ENCODE data around the gene USHBP1. TPM values are rescaled to one million over a fixed set of nuclear protein-coding genes. Genes with fewer than 3 reads are reported as not detected.

The USHBP1 gene
- total RNA-seq, 1 donor from 2014 or later, result 75.9 TPM

DNA sequence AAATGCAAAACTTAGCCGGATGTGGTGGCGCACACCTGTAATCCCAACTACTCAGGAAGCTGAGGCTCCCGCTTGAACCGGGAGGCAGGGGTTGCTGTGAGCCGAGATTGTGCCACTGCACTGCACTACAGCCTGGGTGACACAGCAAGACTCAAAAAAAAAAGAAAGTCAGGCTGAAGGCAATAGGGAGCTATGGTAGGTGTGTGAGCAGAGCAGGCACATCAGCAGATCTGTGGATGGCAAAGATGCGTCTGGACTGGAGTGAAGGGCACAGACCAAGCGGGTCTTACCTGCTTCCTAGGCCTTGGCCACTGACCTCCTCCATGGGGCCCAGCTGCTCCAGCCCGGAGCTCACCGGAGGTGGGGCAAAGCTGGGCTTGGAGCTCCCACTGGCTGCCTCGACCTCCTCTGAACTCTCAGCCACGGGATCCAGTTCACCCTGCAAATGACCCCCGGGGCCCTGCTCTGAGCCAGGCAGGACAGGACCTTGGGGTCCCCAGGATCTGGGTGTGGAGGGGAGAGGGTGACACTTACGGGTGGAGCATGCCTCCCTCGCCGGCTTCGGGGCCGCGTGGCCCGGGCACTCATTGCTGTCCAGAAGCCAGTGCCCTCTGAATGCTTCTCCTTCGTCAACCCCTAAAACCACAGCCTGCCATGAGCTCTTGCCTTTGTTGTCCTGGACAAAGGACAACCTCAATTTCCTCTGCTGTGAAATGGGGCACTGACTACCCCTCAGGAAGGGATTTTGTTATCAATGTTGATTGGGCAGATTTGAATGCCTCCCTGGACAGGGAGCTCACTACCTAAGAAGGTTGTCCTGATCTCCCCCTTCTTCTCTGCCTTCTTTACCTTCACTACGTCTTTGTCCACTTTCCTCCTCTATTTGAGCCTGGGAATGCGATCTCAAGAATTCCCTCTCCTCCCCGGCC, 569 bp downstream of the USHBP1 start:
- DNase-seq, result no peak

DNA sequence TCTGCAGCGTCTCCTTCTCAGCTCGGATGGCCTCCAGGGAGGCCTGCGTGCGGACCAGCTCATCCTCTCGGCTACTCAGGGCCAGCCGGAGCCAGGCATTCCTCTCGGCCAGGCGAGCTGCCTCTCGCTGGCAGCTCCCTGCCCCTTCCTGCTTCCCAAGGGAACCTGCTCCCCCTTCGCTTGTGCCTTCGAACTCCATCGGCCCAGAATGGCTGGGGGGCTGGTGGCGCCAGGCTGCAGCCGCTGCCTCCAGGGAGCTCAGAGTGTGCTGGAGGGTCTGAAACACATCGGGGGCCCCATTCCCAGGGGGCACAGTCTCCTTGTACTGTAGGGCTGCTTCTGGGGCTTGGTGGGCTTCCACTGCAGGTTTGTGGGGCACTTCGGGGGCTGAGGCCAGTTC, 2.0 kb downstream of the USHBP1 start:
- no peak for DNase-seq

DNA sequence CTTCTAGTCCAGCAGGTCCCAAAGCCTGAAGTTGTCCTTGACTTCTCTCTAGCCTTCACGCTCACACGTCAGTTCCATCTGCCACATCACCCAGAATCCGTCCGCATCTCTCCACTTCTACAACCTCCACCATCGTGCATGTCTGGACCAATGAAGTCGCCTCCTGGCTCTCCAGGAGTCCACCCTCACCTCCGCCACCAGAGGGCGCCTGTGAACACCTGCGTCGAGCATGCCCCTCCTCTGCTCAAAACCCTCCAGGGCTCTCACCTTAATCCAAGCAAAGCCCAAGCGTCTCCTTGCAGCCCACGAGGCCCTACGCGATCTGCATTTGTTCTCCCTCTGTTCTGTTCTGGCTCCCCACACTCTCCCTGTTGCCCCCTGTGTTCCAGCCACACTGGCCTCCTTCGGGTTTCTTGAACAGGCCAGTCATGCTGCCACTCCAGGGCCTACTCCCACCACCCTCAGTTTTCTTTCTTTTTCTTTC, 3.7 kb downstream of the USHBP1 start:
- peak; percentile 92 for DNase-seq

DNA sequence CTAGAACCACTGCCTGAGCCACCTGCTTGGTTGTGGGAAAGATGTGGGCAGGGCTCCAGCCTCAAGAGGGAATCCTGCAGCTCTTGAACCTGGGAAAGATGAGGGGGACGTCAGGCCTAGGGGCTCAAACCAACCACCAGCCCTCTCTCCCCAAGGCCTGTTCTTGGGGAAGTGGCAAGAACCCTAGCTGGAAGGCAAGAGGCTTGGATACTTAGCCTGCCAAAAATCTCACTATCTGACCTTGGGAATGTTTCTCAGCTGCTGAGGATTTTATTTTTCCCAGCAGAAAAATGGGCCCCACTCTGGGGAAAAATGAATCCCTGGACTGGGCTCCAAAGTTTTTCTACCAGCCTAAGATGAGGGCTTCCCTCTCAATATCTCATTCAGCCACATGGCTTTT, 4.6 kb downstream of the USHBP1 start:
- no peak for DNase-seq

DNA sequence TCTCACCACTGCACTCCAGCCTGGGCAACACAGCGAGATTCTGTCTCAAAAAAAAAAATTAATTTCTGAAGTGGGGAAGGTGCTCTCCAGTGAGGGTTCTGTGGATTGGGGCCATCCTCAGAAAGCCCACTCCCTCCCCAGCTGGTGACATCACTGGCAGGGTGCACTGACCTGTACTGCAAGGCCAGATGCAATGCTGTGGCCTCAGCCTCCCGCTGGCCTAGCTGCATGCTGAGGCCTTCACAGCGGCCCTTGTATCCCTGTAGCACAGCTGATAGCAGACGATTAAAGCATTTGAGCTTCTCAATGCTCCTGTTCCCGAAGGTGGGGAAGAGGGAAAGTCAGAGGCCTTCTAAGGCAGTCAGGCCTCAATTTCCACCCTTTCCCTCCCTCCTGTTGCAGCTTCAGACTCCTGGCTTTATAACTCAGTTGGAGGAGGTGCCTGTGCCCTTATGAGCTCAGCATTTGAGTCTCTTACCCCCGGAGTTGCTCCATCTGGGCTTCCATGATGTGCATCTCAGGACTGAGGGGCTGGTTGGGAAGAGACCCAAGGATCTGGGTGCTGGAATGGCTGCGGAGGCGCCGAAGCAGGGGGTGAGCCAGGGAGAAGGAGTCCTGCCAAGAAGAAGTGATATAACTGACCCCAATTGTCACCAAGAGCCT, 5.3 kb downstream of the USHBP1 start:
- DNase-seq, result no peak

DNA sequence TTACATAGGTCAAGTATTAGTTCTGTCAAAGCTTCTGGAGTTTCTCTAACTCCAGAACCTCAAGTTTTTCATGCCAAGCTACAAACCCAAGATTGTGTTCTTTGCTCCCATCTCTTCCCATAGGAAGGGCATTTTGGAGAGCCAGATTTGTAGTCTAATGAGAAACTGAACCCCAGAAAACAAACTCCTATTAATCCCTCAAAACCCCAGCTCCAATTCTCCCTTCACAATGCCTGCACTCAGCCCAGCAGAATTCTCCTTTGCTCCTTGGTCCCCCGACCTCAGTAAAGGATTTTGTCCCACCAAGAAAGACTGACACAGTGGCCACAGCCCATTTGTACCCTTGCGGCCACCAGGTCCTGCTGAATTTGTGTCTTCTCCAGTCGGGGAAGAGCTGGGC, 8.4 kb downstream of the USHBP1 start:
- DNase-seq, result no peak

DNA sequence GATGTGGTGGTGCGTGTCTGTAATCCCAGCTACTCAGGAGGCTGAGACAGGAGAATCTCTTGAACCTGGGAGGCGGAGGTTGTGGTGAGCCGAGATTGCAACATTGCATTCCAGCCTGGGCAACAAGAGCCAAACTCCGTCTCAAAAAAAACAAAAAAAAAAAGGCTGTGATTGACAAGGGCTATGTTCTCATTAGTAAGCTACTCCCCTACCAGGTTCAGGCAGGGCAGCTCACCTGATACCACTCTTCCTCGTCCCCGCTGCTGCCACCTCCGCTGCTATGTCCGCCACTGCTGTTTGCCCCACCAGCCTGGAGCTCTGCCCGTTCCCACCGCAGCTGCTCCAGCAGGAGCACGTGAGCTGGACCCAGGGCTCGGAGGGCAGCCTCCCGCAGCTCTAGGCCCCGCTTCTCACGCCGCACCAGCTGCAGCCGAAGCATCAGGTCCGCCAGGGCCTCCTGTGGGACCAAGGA, 9.4 kb downstream of the USHBP1 start:
- no peak for DNase-seq

DNA sequence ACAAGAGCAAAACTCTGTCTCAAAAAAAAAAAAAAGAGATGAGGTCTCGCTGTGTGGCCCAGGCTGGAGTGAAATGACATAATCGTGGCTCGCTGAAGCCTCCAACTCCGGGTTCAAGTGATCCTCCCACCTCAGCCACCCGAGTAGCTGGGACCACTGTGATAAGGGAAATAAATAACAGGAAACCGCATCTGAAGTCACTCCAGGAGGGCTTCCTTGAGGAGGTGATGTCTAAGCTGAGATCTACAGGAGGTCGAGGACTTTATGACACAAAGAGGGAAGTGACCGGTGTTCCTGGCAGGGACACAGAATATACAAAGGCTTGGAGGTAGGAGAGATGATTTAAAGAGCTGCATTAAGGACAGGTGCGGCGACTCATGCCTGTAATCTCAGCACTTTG, 9.9 kb downstream of the USHBP1 start:
- DNase-seq, result no peak

DNA sequence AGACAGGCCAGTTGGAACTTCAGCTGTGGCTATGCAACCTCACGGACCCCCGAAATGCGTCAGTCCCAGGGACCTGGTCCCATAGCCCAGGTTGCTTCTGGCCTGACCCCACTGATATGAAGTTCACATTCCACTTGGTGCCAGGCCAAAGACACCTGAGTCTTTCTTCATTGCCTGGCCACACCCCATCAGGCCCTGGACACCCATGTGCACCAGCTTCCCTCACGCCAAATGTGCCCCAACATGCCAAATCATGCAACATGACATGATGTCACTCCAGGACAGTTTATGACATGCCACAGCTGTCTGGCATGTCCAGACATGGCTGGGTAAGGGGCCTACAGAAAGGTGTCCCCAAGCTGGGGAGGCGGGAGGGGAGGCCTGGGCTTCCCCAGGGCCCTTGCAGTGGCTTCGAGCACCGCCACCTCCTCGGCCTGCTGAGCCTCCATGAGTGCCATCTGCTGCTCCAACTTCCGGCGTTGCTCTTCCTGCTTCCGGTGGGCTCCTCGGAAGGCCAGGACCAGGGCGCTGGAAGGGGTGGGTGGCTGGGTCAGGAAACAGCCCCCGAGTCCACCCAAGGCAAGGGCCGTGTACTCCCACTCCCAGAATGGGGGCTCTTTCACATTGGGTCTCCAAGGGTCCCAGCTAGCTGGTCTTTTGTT, 14.5 kb downstream of the USHBP1 start:
- DNase-seq, result no peak

DNA sequence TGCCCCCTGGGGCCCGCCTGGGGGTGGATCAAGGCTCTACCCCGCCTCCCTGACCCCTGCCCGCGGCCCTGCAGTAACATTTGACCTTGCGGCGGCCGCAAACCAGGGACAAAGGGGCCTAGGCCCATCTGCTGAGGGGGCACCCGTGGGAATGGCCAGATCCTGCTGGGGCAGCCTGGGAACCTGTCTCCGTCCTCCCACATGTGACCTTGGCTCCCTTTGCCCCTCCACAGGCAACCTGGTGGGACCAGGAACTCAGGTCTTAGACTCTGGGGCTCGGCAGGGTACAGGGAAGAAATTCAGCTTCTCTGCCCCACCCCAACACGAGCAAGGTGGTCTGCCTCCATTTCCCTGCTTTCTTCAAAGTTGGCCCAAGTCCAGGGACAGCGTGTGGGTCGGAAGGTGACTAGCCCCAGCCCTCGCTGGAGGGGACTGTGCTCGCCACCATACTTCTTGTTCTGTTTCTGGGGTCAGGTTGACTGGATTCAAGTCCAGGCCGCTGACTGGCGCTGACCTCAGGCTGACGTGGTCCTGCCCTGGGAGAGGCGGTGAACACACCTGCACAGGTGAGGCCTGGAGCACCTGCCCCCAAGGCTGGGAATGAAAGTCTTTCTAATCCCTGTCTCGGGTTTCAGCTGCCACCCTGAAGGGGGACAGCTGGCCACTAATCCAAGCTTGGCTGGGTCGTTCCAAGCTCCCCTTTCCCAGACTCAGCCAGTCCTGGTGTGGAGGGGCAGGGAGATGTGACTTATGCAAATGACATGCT, 16.4 kb downstream of the USHBP1 start:
- no peak for DNase-seq

DNA sequence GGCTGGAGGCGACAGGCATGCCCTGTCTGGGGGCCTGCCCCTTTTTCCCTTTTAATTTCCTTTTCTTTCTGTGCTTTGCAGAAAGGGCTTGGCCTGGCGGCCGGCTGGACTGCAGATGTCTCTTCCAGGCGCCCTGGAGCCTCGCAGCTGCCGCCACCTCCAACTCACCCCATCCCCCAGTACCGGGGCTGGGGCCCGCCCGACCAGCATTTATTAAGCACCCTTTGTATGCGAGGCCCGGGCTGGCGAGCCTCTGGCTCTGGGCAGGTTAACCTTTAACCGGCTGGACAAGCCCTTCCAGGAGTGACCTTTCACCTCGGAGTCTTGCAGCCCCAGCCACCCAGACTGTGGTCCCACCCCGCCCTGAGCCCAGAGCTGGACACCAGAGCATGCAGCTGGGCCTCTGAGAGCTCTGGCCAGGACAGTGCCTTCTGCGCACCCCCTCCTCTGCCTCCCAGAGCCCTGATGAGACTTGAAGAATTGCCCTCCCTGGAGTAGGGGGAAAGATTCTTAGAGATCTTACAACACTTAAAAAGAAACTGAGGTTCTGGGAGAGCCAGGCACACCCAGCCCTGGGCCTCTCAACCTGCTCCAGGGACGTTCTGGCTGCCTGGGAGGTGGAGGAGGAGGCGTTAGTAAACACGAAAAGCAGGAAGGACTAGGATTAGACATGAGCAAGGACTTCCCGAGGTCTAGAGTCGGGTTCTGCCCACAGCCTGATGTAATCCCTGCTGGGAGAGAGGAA, 17.7 kb downstream of the USHBP1 start:
- peak; percentile 41 for DNase-seq

DNA sequence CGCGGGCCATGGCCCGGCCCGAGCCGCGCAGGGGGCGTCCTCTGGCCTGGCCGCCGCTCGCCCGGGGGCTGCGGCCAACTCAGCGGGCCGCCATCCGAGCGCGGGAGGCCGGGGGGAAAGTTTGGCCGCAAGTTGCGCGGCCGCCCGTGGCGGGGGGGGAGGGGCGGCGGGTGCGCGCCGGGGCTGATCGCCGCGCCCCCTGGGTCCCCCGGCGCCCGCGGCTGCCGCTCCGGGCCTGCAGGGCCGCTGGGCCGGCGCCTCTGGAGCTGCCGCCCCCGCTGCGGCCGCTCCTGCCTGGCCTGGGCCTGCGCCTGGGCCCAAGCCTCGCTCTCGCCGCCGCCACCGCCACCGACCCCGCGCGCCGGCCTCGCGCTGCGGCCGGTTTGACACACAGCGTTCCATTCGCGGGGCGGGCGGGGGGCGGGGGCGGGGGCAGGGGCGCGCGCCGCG, 19.0 kb downstream of the USHBP1 start, which contains the start of gene NR2F6:
Gene NR2F6 (minus strand): TSS at position 385 of the 450 bp plus-strand sequence. CDS start 699 bp downstream, outside the sequence.
- no peak for DNase-seq

DNA sequence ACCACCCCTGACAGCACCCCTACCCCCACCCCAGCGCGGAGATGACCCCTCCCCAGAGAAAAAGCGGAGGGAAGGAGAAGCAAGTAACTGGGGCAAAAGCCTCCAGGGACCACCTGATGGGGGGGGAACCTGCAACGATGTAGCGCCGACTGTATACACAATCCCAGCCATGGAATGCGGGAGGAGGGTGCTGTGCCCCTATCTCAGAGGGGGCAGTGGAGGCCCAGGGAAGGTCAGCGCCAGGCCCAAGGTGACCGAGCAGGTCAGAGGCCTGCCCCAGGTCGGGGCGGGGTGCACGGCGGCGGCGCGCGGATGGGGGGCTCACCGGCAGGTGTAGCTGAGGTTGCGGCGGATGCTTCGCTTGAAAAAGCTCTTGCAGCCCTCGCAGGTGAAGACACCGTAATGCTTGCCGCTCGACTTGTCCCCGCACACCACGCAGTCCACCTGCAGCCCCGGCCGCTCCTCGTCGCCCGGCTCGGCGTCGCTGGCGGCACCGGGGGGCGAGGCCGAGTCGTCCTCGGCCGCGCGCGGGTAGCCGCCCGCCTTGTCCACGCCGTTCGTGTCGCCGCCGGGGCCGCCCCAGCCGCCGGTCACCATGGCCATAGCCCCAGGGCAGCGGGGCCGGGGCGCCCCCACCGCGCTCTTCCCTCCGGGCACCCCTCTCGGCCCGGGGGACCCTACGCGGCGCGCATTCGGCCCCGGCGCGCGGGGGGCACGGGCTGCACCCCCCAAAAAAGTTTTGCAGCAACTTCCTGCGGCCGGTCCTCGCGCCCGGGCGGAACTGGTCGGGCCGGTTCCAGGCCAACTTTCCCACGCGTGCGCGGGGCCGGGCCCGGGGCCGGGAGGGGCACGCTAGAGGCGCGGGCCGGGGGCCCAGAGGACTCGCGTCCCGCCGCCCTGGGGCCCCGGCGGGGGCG, 19.7 kb downstream of the USHBP1 start:
- no peak for DNase-seq

DNA sequence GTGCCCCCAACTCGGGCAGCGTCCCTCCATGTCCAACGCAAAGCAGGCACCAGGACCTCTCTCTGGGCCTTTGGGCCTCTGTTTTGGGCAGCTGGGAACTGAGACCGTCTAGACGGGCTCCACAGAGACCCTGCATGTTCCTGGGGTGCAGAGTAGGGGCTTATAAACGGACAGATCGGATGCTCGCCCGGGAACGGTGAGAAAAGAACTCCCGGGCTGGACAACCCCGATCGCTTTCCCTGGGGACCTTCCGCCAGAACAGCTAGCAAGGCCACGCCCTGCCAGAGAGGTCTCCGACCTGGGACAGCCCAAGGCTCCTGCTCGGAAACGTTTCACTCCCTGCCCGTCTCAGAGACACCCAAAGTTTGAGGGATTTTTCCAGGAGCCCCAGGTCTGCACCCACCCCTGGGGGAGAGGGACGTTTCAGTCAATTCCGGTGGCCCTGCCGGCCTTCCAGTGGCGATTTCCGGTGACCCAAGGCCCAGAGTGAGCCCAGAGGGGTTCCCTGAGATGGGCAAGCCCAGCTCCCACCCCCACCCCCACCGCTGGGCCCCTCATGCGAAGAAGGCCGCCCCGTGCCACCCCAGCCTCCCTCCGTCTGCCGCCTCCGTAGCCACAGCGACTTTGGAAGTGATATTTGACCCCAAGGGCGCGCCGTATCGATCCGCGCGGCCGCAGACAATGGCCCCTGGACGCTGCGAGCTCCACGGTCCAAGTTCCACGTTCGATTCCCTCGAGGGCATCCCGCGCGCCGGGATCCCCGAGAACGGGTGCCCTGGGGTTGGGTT, 20.5 kb downstream of the USHBP1 start:
- DNase-seq, result peak; percentile 37

DNA sequence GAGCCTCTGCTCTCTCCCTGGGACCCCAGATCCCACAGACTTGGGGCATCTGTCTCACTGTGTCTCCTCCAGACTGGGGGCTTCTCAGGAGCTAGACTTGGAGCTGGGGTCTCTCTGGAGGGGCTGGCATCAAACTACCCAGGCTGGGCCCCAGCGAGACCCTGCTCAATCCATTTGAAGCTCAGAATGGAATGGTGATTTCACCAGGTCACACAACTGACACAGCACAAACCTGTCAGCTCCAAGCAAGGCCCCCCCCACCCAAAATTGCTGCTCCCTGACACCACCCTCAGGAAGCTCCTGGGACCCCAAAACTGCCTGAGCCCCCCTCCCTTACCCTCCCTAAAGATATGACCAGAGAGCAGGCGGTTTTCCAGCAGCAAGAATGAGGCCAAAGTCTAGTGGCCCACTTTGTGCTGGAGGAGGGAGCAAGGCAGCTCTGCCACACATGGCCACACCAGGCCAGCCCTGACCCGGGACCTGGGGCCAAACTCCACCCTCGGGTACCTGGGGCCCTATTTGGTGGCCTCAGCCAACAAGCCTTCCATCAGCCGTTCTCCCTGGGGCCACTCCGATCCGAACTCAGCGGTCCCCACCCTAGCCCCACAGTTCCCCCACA, 21.2 kb downstream of the USHBP1 start:
- no peak for DNase-seq

DNA sequence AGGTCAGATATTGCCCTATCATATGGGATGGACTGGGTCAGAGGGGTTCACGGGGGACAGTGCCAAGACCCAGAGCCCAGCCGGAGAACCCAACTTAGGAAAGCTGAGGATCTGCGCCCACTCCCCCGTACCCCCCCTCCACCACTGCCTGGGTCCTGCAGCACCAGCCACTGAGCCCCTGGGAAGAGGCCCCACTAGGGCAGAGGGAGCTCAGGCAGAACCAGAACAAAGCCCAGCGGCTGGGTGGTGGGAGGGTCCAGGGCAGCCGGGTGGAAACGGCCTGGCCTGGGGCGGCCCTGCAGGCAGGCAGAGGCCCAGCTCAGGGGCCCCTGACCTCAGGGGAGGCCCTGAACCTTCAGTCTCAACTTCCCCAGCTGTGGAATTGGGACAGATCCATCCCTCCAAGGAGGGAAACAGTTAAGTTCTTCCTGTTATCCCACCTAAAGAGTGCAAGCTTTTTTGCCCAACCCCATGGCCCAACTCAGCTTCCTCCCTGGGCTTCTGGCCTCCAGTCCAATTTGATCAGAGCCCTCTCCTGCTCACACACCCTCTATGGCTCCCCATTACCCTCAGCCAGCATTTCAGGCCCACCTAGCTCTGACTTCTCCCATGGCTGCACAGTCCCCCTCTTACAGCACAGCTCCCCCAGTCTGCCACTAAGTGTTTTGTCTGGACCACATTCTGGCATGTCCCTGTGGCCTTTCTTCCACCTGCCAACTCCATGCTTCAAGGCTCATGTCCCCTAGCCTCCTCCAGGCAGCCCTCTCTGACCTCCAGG, 21.9 kb downstream of the USHBP1 start:
- DNase-seq, result no peak

DNA sequence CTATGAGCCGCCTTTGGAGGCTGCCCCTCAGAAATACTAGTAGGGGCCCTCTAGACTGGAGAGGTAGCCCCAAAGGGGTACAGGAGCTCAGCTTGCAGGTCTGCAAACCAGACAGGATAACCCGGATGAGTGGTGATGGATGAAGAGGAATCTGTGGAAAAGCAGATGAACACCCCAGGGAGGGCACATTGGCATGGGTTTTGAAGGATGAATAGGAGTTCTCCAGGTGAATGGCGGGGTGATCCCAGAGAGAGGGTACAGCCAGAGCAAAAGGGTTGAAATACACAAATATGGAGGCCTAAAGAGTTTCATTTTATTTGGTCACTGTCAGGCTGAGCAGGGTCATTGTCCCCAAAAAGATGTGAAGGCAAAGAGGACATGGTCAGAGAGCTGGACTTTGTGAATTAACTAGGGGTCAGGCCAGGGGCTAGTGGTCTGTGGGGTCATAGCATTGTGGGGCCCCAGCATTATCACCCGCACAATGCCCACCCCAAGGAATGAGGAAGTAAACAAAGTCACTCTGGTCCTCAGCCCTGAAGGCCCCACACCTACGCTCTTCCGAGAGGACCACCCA, 23.6 kb downstream of the USHBP1 start:
- no peak for DNase-seq

Measured in dermis blood vessel endothelial cell (primary cell).